ENCODE measurements around the gene HNRNPU.
"Not testable (repeated sequence)": the region's sequence is repeated elsewhere in the genome, so short reads cannot be mapped to it uniquely, and the experiment has no call there.

Gene HNRNPU

DNA sequence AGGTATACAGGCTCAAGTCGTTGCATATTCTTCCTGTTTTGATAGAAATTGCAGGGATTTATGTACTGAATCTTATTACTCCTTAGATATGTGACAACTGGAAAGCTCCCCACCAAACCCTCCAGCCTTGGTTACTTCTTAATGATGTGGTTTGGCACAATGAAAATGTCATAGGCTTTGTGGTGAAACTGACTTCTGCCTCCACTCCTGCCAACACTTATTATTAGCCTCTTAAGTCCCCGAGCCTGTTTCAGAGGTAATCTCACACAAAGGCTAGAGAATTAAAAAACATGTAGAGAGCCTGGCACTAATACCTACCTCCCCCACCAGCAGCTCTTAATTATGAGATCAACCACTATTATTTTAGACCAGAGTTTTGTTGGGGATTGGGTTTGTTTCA is 24.7 kb downstream of the HNRNPU start:
- no peak for DNase-seq

DNA sequence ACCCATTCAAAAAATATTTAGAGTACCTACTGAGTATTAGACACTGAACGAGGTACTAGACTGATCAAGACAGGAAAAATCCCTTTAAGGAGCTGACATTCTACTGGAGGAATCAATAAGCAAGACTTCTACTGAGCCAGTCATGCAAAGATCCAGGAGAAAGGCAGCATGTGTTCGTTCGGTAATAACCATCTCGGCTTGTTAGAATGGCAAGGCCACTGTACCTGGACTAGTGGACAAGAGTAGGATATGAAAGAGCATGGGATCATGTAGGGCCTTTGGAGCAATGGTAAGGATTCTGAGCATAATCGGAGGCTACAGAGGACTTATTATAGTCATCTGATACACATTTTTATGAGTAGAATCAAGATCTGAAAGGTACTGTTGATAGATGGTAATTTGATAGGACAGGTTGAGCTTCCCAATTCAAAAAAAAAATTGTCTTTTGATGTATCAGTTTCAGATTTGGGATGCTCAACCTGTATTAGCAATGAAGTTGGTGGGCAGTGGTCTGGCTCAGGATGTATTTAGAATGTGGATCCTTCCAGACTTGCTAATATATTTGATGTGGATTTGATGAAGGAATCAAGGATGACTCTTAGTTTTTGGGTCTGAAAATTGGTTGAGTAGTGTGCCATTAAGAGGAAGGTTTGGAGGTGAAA is 26.6 kb downstream of the HNRNPU start:
- DNase-seq, result peak in 1 of 2 experiments; percentile 24

DNA sequence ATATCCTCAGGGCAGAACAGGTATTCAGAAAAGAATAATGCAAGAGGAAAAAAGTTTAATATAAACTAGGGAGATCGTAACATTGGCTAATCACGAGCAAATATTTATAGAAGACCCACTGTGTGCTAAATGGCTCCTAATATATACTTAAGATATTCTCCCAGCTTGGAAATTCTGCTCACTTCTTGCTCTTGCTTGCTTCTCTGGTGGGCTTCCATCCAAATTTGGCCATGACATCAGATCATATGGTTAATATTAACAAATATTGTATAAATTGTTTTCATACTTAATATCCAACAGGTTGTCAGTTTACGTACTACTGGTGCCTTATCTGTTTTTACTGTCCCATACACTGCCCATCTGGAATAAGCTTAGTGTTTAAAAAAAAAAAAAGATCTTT is 27.8 kb downstream of the HNRNPU start:
- DNase-seq, result no peak

DNA sequence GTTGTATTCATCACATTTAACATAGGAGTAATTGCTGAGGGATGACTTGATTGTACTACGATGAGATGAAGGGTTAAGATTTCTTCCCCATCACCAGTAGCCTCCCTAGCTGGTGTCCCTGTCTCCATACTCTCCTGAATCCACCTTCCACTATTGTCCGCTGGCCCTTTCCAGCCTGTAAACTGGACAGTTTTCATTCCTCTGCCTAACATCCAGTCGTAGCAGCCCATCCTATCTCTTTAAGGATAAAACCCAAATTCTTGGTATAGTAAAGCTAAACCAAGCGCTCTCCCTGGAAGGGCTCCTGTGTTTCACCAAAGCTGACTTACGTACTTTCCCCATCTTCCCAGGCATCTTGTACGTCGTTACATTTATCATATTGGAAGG is 28.2 kb downstream of the HNRNPU start:
- no peak for DNase-seq

DNA sequence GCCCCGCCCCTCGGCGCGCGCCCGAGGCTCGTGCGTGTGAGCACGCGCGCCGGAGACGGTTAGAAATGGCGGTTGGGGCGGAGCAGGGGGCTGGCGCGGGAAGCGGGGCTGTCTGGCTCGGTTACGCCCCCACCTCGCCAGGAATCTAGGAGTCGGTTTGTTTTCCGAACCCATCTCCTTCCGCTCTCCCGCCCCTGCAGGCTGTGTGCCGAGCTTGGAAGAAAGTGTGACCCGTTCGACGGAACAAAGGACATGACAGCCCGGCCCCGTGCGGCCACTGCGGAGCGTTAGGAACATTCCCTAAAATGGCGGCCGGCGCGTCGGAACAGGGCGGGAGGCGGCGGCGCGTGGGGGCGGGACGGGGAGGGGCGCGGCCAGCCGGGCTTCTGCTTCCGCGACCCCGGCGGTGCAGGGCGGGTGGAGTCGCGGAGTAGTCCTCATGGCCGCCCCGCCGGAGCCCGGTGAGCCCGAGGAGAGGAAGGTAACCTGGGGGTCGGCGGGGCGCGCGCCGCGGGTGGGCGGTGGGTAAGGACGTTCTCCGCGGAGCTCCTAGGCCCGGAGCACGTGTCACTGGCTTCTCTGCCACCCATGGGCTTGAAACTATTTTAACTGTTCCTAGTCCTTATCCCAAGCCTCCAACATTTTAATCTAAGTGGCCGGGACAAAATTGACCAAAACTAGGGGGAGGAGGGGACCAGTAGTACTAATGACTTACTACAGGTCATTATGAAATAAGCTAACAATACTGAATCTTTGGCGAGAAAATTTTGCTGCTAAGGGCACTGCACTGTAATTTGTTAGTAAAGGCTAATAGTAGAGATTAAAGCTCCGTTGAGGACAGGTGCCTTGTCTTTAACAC is 28.8 kb downstream of the HNRNPU start, which contains the start of gene COX20:
COX20 (plus strand) TSS at position 383 of the 859 bp plus-strand sequence; CDS start at position 440, 57 bp downstream.
- DNase-seq, result peak; percentile 92 to 97

DNA sequence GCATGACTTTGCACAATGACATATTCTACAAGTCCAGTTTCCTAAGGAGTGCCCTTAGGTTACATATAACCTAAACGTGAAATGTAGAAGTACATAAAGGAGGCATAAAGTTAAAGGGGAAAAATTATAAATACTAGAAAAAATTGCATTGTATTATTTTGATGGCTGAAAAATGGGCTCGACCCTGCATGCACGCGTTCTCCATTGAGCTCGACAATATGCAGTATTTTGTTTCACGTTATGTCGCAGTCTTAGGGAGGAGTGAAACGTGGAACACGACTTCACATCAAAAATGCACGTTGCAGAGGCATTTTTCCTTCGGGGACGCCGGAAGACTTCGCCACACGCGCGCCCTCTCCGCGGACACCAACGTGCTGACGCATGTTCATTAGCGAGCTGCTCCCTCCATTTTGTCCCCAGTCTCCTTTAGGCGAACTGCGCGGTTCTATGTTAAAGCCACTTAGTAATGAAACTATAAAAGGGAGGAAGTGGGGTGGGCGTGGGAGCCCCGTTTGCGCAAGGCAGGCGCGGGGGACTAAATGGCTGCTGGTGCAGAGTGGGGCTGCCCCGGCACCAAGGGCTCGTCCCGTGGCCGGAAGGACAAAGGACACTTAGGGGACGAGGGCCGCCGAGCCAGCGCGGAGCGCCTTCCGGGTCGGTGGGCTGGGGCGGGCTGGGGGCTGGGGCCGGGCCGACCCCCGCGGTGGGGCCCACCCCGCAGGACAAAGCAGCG is 29.6 kb downstream of the HNRNPU start:
- DNase-seq, result peak; percentile 91 to 92

DNA sequence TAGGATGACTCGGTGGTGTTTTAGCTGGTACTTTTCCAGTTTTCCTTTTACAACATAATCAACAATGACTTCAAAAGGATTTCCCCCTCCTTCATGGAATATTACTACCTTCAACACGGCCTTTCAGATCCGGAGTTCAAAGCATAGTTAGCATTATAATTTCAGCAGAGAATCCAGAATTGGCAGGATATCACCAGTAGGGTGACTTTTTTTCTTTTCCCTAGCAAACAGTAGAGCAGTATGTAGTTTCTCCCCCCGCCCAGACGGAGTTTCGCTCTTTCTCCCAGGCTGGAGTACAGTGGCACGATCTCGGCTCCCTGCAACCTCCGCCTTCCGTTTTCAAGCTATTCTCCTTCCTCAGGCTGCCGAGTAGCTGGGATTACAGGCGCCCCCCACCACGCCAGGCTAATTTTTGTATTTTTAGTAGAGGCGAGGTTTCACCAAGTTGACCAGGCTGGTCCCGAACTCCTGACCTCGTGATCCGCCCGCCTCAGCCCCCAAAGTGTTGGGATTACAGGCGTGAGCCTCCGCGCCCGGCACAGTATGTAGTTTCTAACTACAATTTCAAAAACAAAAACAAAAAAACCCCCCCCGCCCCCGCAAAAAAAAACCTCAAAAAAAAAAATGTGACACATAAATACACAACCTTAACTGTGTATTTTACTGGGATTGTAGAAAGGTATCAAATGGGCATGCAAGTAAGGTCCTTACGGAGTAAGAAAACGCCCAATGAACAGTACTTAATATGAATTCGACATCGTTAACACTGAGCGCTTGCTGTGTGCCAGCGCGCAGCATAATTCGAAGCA is 30.4 kb downstream of the HNRNPU start:
- peak in 1 of 2 experiments; percentile 41 for DNase-seq

DNA sequence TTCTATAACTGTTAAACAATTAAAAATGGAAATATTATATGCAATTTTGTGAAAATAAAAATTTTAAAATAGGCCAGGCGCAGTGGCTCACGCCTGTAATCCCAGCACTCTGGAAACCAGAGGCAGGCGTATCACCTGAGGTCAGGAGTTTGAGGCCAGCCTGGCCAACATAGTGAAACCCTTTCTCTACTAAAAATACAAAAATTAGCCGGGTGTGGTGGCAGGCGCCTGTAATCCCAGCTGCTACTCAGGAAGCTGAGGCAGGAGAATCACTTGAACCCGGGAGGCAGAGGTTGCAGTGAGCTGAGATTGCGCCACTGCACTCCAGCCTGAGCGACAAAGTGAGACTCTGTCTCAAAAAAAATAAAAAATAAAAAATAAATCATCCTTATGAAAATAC is 31.1 kb downstream of the HNRNPU start:
- DNase-seq, result not testable (repeated sequence)

DNA sequence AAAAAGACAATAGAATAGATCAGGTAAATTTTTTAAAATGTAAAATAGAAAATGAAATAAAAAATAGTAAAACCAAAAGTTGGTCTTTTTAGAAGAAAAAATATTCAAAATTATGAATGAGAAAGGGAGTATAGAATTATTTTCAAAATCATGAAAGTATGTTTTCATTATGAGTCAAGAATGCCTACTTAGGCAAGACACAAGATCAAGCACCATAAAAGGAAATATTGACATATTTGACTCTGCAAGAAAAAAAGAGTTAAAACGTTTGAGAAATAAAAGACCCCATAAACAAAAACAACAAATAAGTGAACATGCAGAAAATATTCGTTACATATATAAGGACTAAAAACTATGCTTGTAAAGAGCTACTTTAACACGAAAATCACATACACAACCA is 33.7 kb downstream of the HNRNPU start:
- no peak for DNase-seq

DNA sequence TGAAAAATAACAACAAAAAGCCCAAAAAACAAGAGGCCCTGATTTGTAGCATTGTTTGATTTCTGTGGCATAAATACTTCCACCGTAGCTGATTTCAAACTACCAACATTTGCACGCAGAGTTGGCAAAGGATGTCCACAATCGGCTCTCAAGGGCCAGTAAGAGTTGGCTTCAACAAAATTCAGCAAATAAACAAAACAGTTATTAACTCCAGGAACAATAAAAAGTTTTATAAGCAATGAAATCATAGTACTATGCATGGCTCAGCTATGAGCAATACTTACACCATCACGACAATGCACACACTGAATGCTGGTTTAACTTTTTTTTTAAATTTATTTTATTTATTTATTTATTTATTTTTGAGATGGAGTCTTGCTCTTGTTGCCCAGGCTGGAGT is 37.6 kb downstream of the HNRNPU start:
- DNase-seq, result no peak

DNA sequence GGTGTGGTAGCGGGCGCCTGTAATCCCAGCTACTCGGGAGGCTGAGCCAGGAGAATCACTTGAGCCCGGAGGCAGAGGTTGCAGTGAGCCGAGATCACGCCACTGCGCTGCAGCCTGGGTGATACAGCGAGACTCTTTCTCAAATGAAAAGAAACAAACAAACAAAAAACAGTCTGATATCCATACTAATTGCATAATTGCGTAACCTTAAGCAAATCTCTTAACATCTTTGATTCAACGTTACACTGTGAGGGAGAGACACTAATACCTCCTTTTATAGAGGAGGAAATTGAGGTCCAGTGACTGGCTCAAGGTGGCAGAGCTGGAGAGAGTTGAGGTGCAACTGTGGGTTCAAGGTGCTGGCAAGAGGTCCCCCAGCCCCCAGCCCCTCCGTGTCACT is 41.5 kb downstream of the HNRNPU start:
- no peak for DNase-seq

DNA sequence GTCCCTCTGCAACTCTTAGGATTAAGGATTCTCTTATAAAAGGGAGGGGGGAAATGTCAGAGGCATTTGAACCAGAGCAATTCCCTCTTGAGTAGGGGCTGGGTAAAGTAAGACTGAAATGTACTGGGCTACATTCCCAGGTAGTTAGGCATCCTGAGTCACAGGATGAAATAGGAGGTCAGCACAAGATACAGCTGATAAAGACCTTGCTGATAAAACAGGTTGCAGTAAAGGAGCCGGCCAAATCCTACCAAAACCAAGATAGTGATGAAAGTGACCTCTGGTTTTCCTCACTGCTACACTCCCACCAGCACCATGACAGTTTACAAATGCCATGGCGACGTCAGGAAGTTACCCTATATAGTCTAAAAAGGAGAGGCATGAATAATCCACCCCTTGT is 43.2 kb downstream of the HNRNPU start:
- DNase-seq, result no peak

DNA sequence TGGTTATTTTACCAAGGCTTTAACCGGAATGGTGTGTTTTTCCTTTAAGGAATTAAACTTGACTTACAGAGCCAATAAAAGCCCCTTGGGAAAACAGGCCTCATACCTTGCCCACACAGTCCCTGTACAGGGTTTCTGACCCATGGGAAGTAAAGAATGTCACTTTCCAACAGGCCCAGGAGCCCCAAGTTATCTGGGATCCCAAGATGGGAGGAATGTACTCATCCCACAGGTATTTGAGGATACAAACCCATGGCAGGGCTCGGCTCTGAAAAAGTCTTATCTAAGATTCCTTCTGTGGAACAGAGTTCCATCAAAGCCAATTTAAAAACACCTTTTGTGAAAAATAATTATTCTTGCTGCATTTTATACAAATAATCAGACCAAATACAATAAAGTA is 44.2 kb downstream of the HNRNPU start:
- DNase-seq, result no peak

DNA sequence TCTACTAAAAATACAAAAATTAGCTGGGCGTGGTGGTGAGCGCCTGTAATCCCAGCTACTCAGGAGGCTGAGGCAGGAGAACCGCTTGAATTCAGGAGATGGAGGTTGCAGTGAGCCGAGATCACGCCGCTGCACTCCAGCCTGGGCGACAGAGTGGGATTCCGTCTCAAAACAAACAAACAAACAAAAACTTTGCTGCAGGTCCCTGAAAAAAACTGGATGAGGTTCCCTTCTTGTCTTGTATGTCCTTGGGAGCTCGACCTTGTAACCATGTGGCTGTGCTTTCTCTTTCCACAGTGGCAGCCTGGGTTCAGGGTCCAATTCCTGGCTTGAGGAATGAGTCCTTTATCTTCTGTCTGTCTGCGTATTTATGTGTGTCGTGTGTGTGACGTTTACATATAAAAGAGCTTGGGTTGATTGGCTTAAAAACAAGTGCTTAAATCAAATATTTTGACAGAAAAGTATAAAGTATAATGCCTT is 46.9 kb downstream of the HNRNPU start:
- DNase-seq, result no peak

DNA sequence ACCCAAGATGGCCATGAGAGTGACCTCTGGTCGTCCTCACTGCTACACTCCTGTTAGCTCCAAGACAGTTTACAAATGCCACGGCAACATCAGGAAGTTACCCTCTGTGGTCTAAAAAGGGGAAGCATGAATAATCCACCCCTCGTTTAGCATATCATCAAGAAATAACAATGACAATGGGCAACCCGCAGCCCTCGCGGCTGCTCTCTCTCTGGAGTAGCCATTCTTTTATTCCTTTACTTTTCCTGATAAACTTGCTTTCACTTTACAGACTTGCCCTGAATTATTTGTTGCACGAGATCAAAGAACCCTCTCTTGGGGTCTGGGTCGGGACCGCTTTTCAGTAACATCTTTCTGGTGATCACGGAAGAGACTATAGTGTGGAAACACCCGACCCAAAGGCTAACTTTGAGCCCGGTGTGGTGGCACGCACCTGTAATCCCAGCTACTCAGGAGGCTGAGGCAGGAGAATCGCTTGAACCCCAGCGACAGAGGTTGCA is 48.7 kb downstream of the HNRNPU start:
- no peak for DNase-seq

DNA sequence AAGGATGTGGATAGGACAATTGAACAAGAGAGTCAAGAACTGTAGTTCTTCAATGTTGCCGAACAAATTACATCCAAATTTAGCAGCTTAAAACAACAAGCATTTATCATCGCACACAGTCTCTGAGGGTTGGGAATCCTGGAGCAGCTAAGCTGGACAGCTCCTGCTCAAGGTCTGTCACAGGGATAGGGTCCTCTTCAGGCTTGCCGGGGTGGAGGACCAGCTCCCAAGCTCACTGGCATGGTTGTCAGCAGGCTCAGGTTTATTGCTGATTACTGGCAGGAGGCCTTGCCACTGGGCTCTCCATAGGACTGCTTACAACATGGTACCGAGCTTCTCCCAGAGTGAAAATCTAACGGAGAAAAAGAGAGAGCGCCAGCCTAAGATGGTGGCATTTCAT is 51.0 kb downstream of the HNRNPU start:
- no peak for DNase-seq

DNA sequence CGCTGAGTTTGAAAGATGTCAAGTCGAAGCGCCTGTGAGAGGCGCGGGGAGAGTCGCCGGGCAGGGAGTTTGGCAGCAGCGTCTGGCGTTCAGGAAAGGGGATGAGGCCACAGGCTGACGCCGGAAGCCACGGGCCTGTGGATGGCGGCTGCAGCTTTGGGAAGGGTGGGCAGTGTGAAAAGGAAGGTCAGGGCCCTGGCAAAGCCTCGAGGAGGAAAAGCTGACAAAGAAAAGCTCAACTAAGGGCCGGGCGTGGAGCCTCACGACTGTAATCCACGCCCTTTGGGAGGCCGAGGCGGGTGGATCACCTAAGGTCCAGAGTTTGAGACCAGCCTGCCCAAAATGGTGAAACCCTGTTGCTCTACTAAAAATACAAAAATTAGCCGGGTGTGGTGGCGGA is 54.1 kb downstream of the HNRNPU start:
- DNase-seq, result no peak

DNA sequence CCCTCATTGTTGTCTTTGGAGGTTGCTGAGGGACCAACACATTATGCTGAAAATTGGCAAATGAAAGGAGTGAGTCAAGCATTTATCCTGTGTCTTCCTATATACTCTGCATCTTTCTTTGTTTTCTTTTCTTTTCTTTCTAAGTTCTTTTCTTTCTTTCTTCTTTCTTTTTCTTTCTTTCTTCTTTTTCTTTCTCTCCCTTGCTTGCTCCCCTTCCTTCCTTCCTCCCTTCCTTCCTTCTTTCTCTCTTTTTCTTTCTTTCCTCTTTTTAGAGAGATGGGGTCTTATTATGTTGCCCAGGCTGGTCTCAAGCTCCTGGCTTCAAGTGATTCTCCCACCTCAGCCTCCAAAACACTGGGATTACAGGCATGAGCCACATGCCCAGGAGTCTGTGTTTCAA is 57.2 kb downstream of the HNRNPU start:
- DNase-seq, result no peak

DNA sequence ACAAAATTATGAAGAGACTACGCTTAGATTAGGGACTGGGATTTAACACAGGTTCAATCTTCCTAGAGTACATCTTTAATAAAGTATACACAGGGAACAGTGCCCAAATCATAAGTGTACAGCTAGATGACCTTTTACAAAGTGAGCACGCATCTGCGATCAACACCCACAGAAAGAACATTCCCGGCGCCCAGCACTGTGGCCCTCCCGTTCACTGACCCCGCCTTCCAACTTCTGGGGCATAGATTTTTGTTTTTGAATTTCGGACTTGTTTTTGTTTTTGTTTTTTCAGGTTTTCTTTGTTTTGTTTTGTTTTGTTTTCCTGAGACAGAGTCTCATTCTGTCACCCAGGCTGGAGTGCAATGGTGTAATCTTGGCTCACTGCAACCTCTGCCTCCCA is 59.5 kb downstream of the HNRNPU start:
- no peak for DNase-seq

DNA sequence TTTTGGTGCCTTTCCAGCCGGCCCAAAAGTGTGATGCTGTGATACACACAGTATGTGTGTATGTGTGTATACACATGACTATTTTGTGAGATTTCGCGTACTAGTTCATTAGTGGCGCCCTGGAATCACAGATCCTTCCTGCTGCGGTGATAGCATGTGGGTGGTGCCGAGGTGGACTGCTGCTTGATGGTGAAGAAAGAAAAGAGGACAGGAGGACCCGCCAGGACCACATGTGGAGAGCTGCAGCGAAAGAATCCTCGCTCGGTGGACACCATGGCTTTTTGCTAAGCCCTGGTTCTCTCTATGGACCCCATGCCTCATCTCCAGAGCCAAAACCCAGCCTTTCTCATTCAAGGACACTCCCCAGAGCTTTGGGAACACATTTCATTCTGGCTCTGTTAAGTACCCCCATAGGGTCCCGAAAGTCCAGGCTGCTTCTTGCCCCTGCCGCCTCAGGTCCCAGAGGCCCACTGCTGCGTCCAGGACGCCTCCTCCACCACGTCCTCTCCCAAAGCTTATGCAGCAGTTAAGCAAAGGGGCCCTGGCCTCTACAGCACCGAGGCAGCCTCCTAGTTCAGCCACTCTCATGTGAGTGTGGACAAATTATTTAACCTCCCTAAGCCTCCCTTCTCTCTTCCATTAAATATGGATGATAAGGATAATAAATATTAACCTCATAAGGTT is 61.6 kb downstream of the HNRNPU start:
- DNase-seq, result no peak

DNA sequence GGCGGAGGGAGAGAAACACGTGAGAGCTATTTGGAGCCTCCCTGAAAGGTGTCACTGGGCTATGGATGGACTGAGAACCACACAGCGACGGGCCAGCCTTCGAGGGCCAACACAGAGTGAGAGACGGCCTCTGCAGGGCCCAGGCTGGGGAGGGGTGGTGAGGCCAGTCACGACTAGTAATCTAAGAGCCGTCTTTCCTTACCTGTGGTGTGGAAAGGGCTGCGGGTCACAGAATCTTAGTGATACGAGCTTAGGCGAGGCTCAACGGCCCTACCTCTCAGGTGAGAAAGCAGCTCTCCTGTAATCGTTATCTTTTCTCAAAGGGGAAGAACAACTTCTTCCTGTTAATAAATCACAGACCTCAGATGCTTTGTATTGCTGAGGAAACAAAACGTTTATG is 62.3 kb downstream of the HNRNPU start:
- no peak for DNase-seq

DNA sequence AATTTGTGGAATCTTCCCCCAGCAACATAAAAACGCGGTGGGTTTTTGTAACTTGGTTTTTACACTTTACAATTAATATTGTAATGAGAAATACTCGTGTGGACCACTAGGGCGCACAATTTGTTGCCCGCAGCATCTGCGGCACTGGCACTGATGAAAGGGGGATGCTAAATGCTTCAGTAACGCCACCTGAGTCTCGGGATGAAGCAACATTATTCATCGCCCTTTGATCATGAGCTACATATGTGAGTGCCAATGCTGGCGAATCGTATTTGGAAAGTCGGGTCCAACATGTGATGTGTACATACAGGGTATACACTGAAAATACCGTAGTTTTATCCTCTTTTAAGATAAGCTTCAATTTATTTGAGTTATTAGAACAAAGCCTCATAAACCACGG is 63.1 kb downstream of the HNRNPU start:
- DNase-seq, result peak in 1 of 2 experiments; percentile 58

Data from NCI-H446 (cell line).